ENCODE results near the gene GNB5.

The GNB5 gene

DNA sequence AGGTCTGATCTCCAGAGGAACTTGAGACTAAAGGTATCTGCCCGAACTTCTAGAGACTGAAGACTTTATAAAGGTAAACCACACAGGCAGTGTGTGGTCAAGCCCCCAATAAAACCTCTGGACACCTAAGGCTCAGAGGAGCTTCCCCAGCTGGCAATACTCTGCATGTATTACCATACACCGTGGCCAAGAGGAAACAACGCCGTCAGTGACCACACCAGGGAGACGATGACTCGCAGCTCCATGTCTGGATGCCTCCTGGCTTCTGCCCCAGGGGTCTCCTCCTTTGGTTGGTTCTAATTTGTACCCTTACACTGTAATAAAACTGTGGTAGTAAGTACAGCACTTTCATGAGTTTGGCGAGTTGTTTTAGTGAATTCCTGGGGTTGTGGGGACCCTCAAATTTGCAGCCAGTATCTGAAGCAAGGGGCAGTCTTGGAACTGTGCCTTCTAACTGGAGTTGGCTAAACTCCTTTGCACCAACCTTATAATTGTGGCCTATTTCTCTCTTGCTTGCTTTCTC lies 46.5 kb downstream of the GNB5 start:
- Histone ChIP-seq H3K4me3 (ENCODE audit: low read length) (no peak overlapping the region), H3K27me3 (ENCODE audit: control insufficient read depth, low read length) (no peaks in the 10 kb centered on the region), H3K27ac (ENCODE audit: low read depth, low read length) (no peak overlapping the region), H3F3A (ENCODE audit: control insufficient read depth, insufficient read depth) (peaks cover 8% of the 10 kb centered on the region; the same call in 1 of the 2 replicates), H3K4me1 (ENCODE audit: control insufficient read depth, low read length) (no peaks in the 10 kb centered on the region), H3K9me3 (ENCODE audit: control insufficient read depth, insufficient read depth, low read length) (no peaks in the 10 kb centered on the region), H3K79me2 (ENCODE audit: control insufficient read depth, low read length) (no peaks in the 10 kb centered on the region), H4K20me1 (ENCODE audit: control insufficient read depth, insufficient read depth, low read depth, low read length) (no peaks in the 10 kb centered on the region), H3K4me2 (ENCODE audit: low read length) (no peak overlapping the region), H3K9me2 (replicated peaks; ENCODE audit: control insufficient read depth, low read length) (no peaks in the 10 kb centered on the region), H3K36me3 (ENCODE audit: control insufficient read depth, low read length) (peaks cover 67% of the 10 kb centered on the region)
- TF ChIP-seq, protein P1, sequence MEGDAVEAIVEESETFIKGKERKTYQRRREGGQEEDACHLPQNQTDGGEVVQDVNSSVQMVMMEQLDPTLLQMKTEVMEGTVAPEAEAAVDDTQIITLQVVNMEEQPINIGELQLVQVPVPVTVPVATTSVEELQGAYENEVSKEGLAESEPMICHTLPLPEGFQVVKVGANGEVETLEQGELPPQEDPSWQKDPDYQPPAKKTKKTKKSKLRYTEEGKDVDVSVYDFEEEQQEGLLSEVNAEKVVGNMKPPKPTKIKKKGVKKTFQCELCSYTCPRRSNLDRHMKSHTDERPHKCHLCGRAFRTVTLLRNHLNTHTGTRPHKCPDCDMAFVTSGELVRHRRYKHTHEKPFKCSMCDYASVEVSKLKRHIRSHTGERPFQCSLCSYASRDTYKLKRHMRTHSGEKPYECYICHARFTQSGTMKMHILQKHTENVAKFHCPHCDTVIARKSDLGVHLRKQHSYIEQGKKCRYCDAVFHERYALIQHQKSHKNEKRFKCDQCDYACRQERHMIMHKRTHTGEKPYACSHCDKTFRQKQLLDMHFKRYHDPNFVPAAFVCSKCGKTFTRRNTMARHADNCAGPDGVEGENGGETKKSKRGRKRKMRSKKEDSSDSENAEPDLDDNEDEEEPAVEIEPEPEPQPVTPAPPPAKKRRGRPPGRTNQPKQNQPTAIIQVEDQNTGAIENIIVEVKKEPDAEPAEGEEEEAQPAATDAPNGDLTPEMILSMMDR (IDR thresholded peaks at IDR 0.05; ENCODE audit: low read depth, low read length, poor library complexity, severe bottlenecking) = no peak
- TF ChIP-seq EZH2phosphoT487 (IDR thresholded peaks at IDR 0.05; ENCODE audit: borderline replicate concordance, low read length) = no peak

DNA sequence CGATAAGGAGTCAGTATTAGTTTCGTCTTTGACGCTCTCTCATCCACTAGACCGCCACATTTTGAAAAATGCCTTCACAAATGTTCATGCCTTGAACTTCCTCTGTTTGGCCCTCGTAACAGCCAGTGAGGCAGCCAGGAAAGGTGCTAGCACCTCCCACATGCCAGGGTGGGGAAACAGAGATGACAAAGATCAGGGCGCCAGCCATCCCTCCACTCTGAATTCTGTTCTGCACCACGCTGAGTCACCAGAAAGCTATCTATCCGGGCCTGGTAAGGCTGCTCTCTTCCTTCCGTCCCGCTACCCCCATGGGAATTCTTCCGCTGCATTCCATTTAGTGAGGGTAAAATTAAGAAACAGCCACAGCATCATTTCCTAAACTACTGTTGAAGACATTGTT lies 47.3 kb downstream of the GNB5 start:
- Histone ChIP-seq H3K9me3 (ENCODE audit: control insufficient read depth, insufficient read depth, low read length) (no peaks in the 10 kb centered on the region), H3K27ac (ENCODE audit: low read depth, low read length) (no peak overlapping the region), H3F3A (ENCODE audit: control insufficient read depth, insufficient read depth) (peaks cover 8% of the 10 kb centered on the region; the same call in 1 of the 2 replicates), H3K9me2 (replicated peaks; ENCODE audit: control insufficient read depth, low read length) (no peaks in the 10 kb centered on the region), H3K27me3 (ENCODE audit: control insufficient read depth, low read length) (no peaks in the 10 kb centered on the region), H3K36me3 (ENCODE audit: control insufficient read depth, low read length) (peaks cover 67% of the 10 kb centered on the region), H3K4me3 (ENCODE audit: low read length) (no peak overlapping the region), H3K4me1 (ENCODE audit: control insufficient read depth, low read length) (no peaks in the 10 kb centered on the region), H3K4me2 (ENCODE audit: low read length) (no peak overlapping the region), H3K79me2 (ENCODE audit: control insufficient read depth, low read length) (no peaks in the 10 kb centered on the region), H4K20me1 (ENCODE audit: control insufficient read depth, insufficient read depth, low read depth, low read length) (no peaks in the 10 kb centered on the region)
- no peak for TF ChIP-seq EZH2phosphoT487 (IDR thresholded peaks at IDR 0.05; ENCODE audit: borderline replicate concordance, low read length)

DNA sequence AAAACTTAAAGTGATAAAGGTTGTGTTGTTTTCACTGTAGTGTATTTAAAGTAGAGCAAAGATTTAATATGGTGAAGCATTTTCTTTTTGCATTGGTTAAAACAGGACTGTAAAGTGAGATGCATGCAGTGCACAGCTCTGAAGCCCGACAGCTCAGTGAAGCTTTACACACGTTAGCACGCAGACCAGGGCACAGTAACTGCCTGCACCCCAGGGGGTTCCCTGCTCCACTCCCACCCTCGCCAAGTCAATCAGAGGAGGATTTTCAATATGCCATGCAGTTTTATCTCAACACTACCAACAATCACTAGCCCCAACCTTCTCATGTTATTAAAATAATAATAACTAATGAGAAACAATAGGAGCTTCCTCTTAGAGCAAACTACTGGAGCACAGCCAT lies 50.5 kb downstream of the GNB5 start:
- H3F3A ChIP-seq (ENCODE audit: control insufficient read depth, insufficient read depth) = peaks cover 8% of the 10 kb centered on the region; the same call in 1 of the 2 replicates
- no peaks in the 10 kb centered on the region for H3K4me1 ChIP-seq (ENCODE audit: control insufficient read depth, low read length)
- no peaks in the 10 kb centered on the region for H3K9me2 ChIP-seq (replicated peaks; ENCODE audit: control insufficient read depth, low read length)
- H3K79me2 ChIP-seq (ENCODE audit: control insufficient read depth, low read length) = no peaks in the 10 kb centered on the region
- H3K27me3 ChIP-seq (ENCODE audit: control insufficient read depth, low read length) = no peaks in the 10 kb centered on the region
- H4K20me1 ChIP-seq (ENCODE audit: control insufficient read depth, insufficient read depth, low read depth, low read length) = no peaks in the 10 kb centered on the region
- no peak overlapping the region for H3K27ac ChIP-seq (ENCODE audit: low read depth, low read length)
- H3K9me3 ChIP-seq (ENCODE audit: control insufficient read depth, insufficient read depth, low read length) = no peaks in the 10 kb centered on the region
- H3K4me2 ChIP-seq (ENCODE audit: low read length) = no peak overlapping the region
- TF ChIP-seq, protein P1 (IDR thresholded peaks at IDR 0.05; ENCODE audit: low read depth, low read length, poor library complexity, severe bottlenecking) = no peak
- TF ChIP-seq EZH2phosphoT487 (IDR thresholded peaks at IDR 0.05; ENCODE audit: borderline replicate concordance, low read length) = no peak
- H3K4me3 ChIP-seq (ENCODE audit: low read length) = no peak overlapping the region
- peaks cover 57% of the 10 kb centered on the region for H3K36me3 ChIP-seq (ENCODE audit: control insufficient read depth, low read length)

DNA sequence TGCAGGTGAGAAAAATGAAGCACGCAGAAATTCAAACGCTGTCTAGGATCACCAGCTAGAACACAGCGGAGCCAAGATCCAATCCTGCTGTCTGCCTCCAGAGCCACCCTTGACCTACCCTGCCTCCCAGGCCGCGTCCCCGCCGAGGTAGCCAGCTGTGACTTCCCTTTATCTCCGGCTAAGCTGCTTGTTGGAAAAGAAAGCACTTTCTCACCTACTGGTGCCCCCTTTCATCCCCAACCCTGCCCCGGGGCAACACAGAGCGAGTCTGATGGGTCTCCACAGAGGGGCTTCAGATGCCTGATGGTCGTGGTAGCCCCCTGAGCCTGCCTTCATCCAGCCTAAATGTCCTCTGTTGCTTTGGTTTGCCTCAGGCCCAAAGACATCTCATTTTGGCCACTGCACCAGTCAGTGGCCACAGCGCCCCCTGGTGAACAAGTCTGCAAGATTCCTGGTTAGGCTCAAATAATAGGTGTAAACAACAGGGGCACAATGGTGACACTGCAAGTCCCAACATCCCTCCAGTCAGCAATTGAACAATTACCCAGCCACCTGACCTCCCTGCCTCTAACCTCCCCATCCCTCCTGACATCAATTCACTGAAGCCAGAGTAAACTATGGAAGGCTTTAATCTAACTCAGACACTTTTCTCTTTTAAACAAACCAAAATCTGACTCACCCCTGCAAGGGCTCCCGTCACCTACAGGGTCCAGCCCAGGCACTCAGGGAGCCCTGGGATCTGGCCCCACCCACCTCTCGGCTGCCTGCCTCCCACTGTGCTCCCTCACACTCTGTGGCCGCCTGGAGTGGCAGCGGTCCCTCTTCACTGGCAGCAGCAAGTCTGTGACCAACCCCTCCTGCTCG lies 51.4 kb downstream of the GNB5 start:
- no peak overlapping the region for H3K4me3 ChIP-seq (ENCODE audit: low read length)
- no peak overlapping the region for H3K4me2 ChIP-seq (ENCODE audit: low read length)
- no peak overlapping the region for H3K27ac ChIP-seq (ENCODE audit: low read depth, low read length)
- H3K27me3 ChIP-seq (ENCODE audit: control insufficient read depth, low read length) = no peaks in the 10 kb centered on the region
- no peaks in the 10 kb centered on the region for H3K9me2 ChIP-seq (replicated peaks; ENCODE audit: control insufficient read depth, low read length)
- H3K9me3 ChIP-seq (ENCODE audit: control insufficient read depth, insufficient read depth, low read length) = no peaks in the 10 kb centered on the region
- no peak for TF ChIP-seq EZH2phosphoT487 (IDR thresholded peaks at IDR 0.05; ENCODE audit: borderline replicate concordance, low read length)
- TF ChIP-seq, protein P1 (IDR thresholded peaks at IDR 0.05; ENCODE audit: low read depth, low read length, poor library complexity, severe bottlenecking) = peak; percentile 97
- H3K36me3 ChIP-seq (ENCODE audit: control insufficient read depth, low read length) = peaks cover 58% of the 10 kb centered on the region
- H3K4me1 ChIP-seq (ENCODE audit: control insufficient read depth, low read length) = no peaks in the 10 kb centered on the region
- H3F3A ChIP-seq (ENCODE audit: control insufficient read depth, insufficient read depth) = peaks cover 8% of the 10 kb centered on the region; the same call in 1 of the 2 replicates
- no peaks in the 10 kb centered on the region for H4K20me1 ChIP-seq (ENCODE audit: control insufficient read depth, insufficient read depth, low read depth, low read length)
- no peaks in the 10 kb centered on the region for H3K79me2 ChIP-seq (ENCODE audit: control insufficient read depth, low read length)
